ENCODE measurements around the gene ASGR1.

ASGR1 gene

DNA sequence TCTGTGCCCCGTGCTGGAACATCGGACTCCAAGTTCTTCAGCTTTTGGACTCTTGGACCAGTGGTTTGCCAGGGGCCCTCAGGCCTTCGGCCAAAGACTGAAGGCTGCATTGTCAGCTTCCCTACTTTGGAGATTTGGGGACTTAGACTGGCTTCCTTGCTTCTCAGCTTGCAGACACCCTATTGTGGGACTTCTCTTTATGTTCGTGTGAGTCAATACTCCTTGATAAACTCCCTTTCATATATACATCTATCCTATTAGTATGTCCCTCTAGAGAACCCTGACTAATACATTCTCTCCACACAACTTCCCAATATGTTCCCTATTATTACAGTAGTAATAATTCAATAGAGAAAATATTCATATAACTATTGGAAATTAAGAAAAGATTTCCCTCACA lies 55.3 kb downstream of the ASGR1 start:
- no peak for DNase-seq (ENCODE audit: low read depth in 3 of 3)
